SU-DHL-6 (cell line): ENCODE data around the gene DDX17.

Source experiments
- CTCF ChIP-seq: fragments of 200-600 bp; sonication (generic); IDR thresholded peaks from one replicate; pipeline ENCODE4 v1.5.1; 2017; ENCODE audit warnings: antibody characterized with exemption, mild to moderate bottlenecking, low read length, moderate library complexity; ENCODE audit not compliant: insufficient read depth, poor library complexity, severe bottlenecking
- EZH2phosphoT487 ChIP-seq: fragments of 200-600 bp; sonication (generic), shearing (Covaris generic); conservative IDR thresholded peaks from 2 replicates; pipeline ENCODE4 v1.6.1; 2018; ENCODE audit warnings: mild to moderate bottlenecking, antibody characterized with exemption, low read length, moderate library complexity, mixed read lengths

GRCh38 chr22:38474003-38474607, 32.0 kb downstream of the DDX17 start:
- TF ChIP-seq CTCF (no peak), EZH2phosphoT487 (no peak)
